CD4-positive, alpha-beta memory T cell (primary cell): Measurements from ENCODE around the gene VSTM4. TPM values are rescaled to one million over a fixed set of nuclear protein-coding genes. Genes with fewer than 3 reads are reported as not detected.

Experiments used
- CTCF ChIA-PET: fragments of 350-600 bp; sonication (Branson Sonifier 250); formaldehyde crosslinking; loops from one replicate; lab custom pipeline; 2021; ENCODE audit warnings: inconsistent platforms; ENCODE audit not compliant: partially characterized antibody; lab: Charles Lee
- POLR2A ChIA-PET: fragments of 350-600 bp; sonication (Branson Sonifier 250); formaldehyde crosslinking; loops from one replicate; lab custom pipeline; 2021; ENCODE audit not compliant: partially characterized antibody; lab: Charles Lee
- DNase-seq, 5 donors: peaks; one replicate each; pipeline versions ENCODE4 v3.0.0 to v3.0.0-alpha.2; 2020 to 2022; ENCODE audit warnings: mixed read lengths in 1 of 5
- H3K27ac ChIP-seq: one replicate; pipeline ENCODE4 v1.7.0; 2013; ENCODE audit warnings: low read depth, low read length
- H3K27me3 ChIP-seq: 2 replicates; pipeline ENCODE4 v1.7.0; 2013; ENCODE audit warnings: mild to moderate bottlenecking, low read length, moderate library complexity; ENCODE audit not compliant: insufficient read depth
- H3K36me3 ChIP-seq: 2 replicates; pipeline ENCODE4 v1.7.0; 2013; ENCODE audit warnings: mild to moderate bottlenecking, low read length, moderate library complexity; ENCODE audit not compliant: insufficient read depth
- H3K4me1 ChIP-seq: 2 replicates; pipeline ENCODE4 v1.7.0; 2013; ENCODE audit warnings: mild to moderate bottlenecking, low read length, moderate library complexity; ENCODE audit not compliant: insufficient read depth
- H3K4me3 ChIP-seq, 2 donors: one replicate each; pipeline ENCODE4 v1.7.0; 2013; ENCODE audit warnings: low read length in 2 of 2, mild to moderate bottlenecking in 1 of 2
- H3K9me3 ChIP-seq, 2 donors: one replicate each; pipeline ENCODE4 v1.7.0; 2013; ENCODE audit warnings: low read length in 2 of 2, control low read depth in 1 of 2; ENCODE audit not compliant: control insufficient read depth in 1 of 2
- H3K27ac Mint-ChIP-seq, 7 donors: one replicate each; pipeline ENCODE4 v1.8.0; 2020 to 2021; ENCODE audit warnings: mixed read lengths in 7 of 7, mild to moderate bottlenecking in 6 of 7, inconsistent platforms in 3 of 7, moderate library complexity in 3 of 7
- H3K27me3 Mint-ChIP-seq, 2 donors: one replicate each; pipeline ENCODE4 v1.8.0; 2020 to 2021; ENCODE audit warnings: mixed read lengths in 2 of 2
- H3K36me3 Mint-ChIP-seq, 2 donors: one replicate each; pipeline ENCODE4 v1.8.0; 2020 to 2021; ENCODE audit warnings: mixed read lengths in 2 of 2, inconsistent platforms in 1 of 2, mild to moderate bottlenecking in 1 of 2
- H3K4me1 Mint-ChIP-seq, 4 donors: one replicate each; pipeline ENCODE4 v1.8.0; 2020 to 2021; ENCODE audit warnings: mixed read lengths in 4 of 4, mild to moderate bottlenecking in 1 of 4
- H3K4me3 Mint-ChIP-seq, 8 donors: one replicate each; pipeline ENCODE4 v1.8.0; 2020 to 2021; ENCODE audit warnings: mixed read lengths in 8 of 8, mild to moderate bottlenecking in 7 of 8, moderate library complexity in 6 of 8, inconsistent platforms in 3 of 8
- H3K9me3 Mint-ChIP-seq, 8 donors: one replicate each; pipeline ENCODE4 v1.8.0; 2020 to 2021; ENCODE audit warnings: mixed read lengths in 8 of 8, mild to moderate bottlenecking in 5 of 8, inconsistent platforms in 3 of 8, moderate library complexity in 1 of 8
- intact Hi-C: fragments of 100-400 bp; cut with micrococcal nuclease; formaldehyde crosslinking; loops from one replicate; pipeline ENCODE4 v1.15.1; 2023
- polyA plus RNA-seq, 2 donors: library from polyadenylated mRNA; unstranded; fragments of 300-500 nt; fragmentation: Illumina TruSeq; gene quantifications; one replicate each; pipeline ENCODE4 v1.2.3, GENCODE V29; 2021
- total RNA-seq, 2 experiments: library from RNA; stranded (reverse); gene quantifications; one replicate each; pipeline ENCODE4 v1.2.3, GENCODE V29; 2021

VSTM4 gene
- total and polyA plus RNA-seq, 4 experiments from 2014 or later: not detected

GRCh38 chr10:49118430-49119074 lies 3.2 kb upstream of the VSTM4 start:
- intact Hi-C loops: no loop called here
- POLR2A ChIA-PET: no interaction called here
- H3K4me3 ChIP-seq: no peak overlapping the region
- DNase-seq: no peak
- H3K4me1 Mint-ChIP-seq: peaks cover 0 to 7% (median 4%) of the 10 kb centered on the region in 4 donors
- CTCF ChIA-PET: no interaction called here
- H3K36me3 ChIP-seq: no peaks in the 10 kb centered on the region
- peaks cover 0 to 2% (median 0%) of the 10 kb centered on the region in 8 donors for H3K9me3 Mint-ChIP-seq
- H3K9me3 ChIP-seq: no peaks in the 10 kb centered on the region
- H3K27me3 ChIP-seq: peaks cover 3% of the 10 kb centered on the region
- no peaks in the 10 kb centered on the region for H3K36me3 Mint-ChIP-seq
- H3K4me3 Mint-ChIP-seq: no peak overlapping the region
- peaks cover 14 to 16% of the 10 kb centered on the region in 2 donors for H3K27me3 Mint-ChIP-seq
- H3K27ac ChIP-seq: no peak overlapping the region
- H3K4me1 ChIP-seq: no peaks in the 10 kb centered on the region
- no peak overlapping the region for H3K27ac Mint-ChIP-seq

GRCh38 chr10:49117376-49118070 lies 2.2 kb upstream of the VSTM4 start:
- Histone ChIP-seq H3K36me3 (no peaks in the 10 kb centered on the region), H3K27ac (no peak overlapping the region), H3K4me3 (no peak overlapping the region), H3K4me1 (no peaks in the 10 kb centered on the region), H3K27me3 (peaks cover 3% of the 10 kb centered on the region), H3K9me3 (no peaks in the 10 kb centered on the region)
- Mint-ChIP-seq H3K9me3 (peaks cover 0 to 2% (median 0%) of the 10 kb centered on the region in 8 donors), H3K4me1 (peaks cover 0 to 7% (median 4%) of the 10 kb centered on the region in 4 donors), H3K36me3 (no peaks in the 10 kb centered on the region), H3K27me3 (peaks cover 14 to 21% of the 10 kb centered on the region in 2 donors), H3K27ac (no peak overlapping the region), H3K4me3 (no peak overlapping the region)
- no peak for DNase-seq
- intact Hi-C loops: no loop called here
- ChIA-PET POLR2A (no interaction called here), CTCF (no interaction called here)

- peaks cover 14 to 23% of the 10 kb centered on the region in 2 donors for H3K27me3 Mint-ChIP-seq
- H3K27me3 ChIP-seq: peaks cover 3% of the 10 kb centered on the region
- no peak for DNase-seq
- H3K36me3 Mint-ChIP-seq: no peaks in the 10 kb centered on the region
- no peak overlapping the region for H3K4me3 ChIP-seq
- no peak overlapping the region for H3K27ac Mint-ChIP-seq
- peaks cover 0 to 7% (median 4%) of the 10 kb centered on the region in 4 donors for H3K4me1 Mint-ChIP-seq
- CTCF ChIA-PET: no interaction called here
- POLR2A ChIA-PET: no interaction called here
- peaks cover 0 to under 1% (median 0%) of the 10 kb centered on the region in 8 donors for H3K9me3 Mint-ChIP-seq
- H3K36me3 ChIP-seq: no peaks in the 10 kb centered on the region
- intact Hi-C loops: no loop called here
- H3K4me1 ChIP-seq: no peaks in the 10 kb centered on the region
- H3K27ac ChIP-seq: no peak overlapping the region
- no peaks in the 10 kb centered on the region for H3K9me3 ChIP-seq
- H3K4me3 Mint-ChIP-seq: no peak overlapping the region
These were observed 1.4 kb upstream of the VSTM4 start for GRCh38 chr10:49116509-49117375.

- Histone ChIP-seq H3K9me3 (no peaks in the 10 kb centered on the region), H3K27ac (no peak overlapping the region), H3K36me3 (no peaks in the 10 kb centered on the region), H3K4me1 (no peaks in the 10 kb centered on the region), H3K27me3 (peaks cover 3% of the 10 kb centered on the region), H3K4me3 (no peak overlapping the region)
- Mint-ChIP-seq H3K27ac (no peak overlapping the region), H3K4me3 (peak overlapping the region in 4 of 8 donors; percentile 29 to 67 (median 50)), H3K27me3 (peaks cover 14 to 23% of the 10 kb centered on the region in 2 donors), H3K4me1 (peaks cover 0 to 7% (median 4%) of the 10 kb centered on the region in 4 donors), H3K36me3 (no peaks in the 10 kb centered on the region), H3K9me3 (no peaks in the 10 kb centered on the region)
- DNase-seq: no peak
- intact Hi-C loops: no loop called here
- CTCF ChIA-PET: no interaction called here
- POLR2A ChIA-PET: no interaction called here
These were observed 630 bp upstream of the VSTM4 start for GRCh38 chr10:49115796-49116508.

- Histone ChIP-seq H3K27me3 (peaks cover 3% of the 10 kb centered on the region), H3K27ac (no peak overlapping the region), H3K36me3 (no peaks in the 10 kb centered on the region), H3K4me1 (no peaks in the 10 kb centered on the region), H3K4me3 (no peak overlapping the region), H3K9me3 (no peaks in the 10 kb centered on the region)
- ChIA-PET POLR2A (no interaction called here), CTCF (no interaction called here)
- Mint-ChIP-seq H3K27me3 (peaks cover 13 to 23% of the 10 kb centered on the region in 2 donors), H3K27ac (no peak overlapping the region), H3K4me1 (peaks cover 0 to 7% (median 4%) of the 10 kb centered on the region in 4 donors), H3K36me3 (no peaks in the 10 kb centered on the region), H3K4me3 (peak overlapping the region in 6 of 8 donors; percentile 21 to 64 (median 40)), H3K9me3 (no peaks in the 10 kb centered on the region)
- DNase-seq: no peak
- intact Hi-C loops: no loop called here
These were observed 656 bp downstream of the VSTM4 start for GRCh38 chr10:49114718-49115014.

- ChIA-PET POLR2A (no interaction called here), CTCF (interaction anchor here (1.0 to 1.2 kb wide), 3 partner anchors 24 to 295 kb away, joined by 3 to 4 read pairs (median 3); no protein-coding TSS in a partner anchor)
- no peaks in the 10 kb centered on the region for H3K9me3 Mint-ChIP-seq
- intact Hi-C loops: no loop called here
- no peak overlapping the region for H3K27ac Mint-ChIP-seq
- Histone ChIP-seq H3K27me3 (peaks cover 3% of the 10 kb centered on the region), H3K4me1 (no peaks in the 10 kb centered on the region), H3K9me3 (no peaks in the 10 kb centered on the region), H3K36me3 (no peaks in the 10 kb centered on the region), H3K4me3 (no peak overlapping the region), H3K27ac (no peak overlapping the region)
- DNase-seq: no peak
- peaks cover 16 to 23% of the 10 kb centered on the region in 2 donors for H3K27me3 Mint-ChIP-seq
- H3K36me3 Mint-ChIP-seq: no peaks in the 10 kb centered on the region
- no peak overlapping the region for H3K4me3 Mint-ChIP-seq
- H3K4me1 Mint-ChIP-seq: peaks cover 0 to 7% (median 4%) of the 10 kb centered on the region in 4 donors
These were observed 1.6 kb downstream of the VSTM4 start for GRCh38 chr10:49113741-49114141.
